ENCODE results near the gene SLC5A2.

GRCh38 chr16:31487071-31487719, 4.3 kb downstream of the SLC5A2 start:
- no peak for TF ChIP-seq CTCF (IDR thresholded peaks at IDR 0.05)
- TF ChIP-seq POLR2AphosphoS5 (IDR thresholded peaks at IDR 0.05) = no peak
- TF ChIP-seq EP300 (IDR thresholded peaks at IDR 0.05) = no peak
- TF ChIP-seq POLR2A (IDR thresholded peaks at IDR 0.05) = no peak

All from gastroesophageal sphincter (tissue), 3 donors.